Measurements from ENCODE around the gene TMEM184B.

DNA sequence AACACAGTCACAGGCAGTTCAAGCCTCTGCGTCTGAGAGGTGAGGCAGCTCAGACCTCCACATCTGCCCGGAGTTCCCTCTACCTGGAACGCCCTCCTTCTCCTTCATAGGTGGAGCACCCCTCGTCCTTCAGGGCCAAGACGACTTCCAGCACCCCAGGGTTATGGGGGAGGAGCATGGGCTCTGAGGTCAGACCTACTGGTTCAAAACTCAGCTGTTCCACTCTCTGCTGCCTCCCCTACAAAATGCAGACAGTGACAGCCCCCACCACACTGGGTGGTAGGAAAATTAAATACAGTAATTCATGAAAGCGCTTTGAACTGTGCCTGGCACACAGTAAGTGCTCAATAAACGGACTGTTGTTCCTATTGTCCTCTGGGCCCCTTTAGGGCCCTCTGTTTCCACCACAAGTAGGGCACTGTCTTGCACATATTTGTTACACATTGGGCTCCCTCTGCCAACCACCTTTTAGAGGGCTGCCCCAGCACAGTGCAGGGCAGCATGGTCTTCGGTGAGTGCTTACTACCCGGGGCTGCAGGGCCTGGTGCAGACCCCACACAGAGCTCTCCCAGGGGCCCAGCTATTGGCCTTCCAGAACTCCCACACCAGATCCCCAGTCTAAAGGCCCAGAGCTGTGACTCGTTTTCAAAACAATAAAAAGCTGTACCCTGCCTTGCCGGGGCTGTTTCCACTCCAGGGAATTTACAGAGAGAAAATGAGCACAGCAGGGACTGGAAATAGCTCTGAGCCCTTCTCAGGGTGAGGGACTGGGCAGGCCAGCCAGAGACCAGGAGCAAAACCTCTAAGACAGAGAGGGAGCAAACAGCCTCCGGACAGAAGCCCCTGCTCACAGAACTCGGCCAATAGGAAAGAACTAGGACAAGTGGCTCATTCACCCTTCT lies 2.5 kb downstream of the TMEM184B start:
- TF ChIP-seq, protein P1, sequence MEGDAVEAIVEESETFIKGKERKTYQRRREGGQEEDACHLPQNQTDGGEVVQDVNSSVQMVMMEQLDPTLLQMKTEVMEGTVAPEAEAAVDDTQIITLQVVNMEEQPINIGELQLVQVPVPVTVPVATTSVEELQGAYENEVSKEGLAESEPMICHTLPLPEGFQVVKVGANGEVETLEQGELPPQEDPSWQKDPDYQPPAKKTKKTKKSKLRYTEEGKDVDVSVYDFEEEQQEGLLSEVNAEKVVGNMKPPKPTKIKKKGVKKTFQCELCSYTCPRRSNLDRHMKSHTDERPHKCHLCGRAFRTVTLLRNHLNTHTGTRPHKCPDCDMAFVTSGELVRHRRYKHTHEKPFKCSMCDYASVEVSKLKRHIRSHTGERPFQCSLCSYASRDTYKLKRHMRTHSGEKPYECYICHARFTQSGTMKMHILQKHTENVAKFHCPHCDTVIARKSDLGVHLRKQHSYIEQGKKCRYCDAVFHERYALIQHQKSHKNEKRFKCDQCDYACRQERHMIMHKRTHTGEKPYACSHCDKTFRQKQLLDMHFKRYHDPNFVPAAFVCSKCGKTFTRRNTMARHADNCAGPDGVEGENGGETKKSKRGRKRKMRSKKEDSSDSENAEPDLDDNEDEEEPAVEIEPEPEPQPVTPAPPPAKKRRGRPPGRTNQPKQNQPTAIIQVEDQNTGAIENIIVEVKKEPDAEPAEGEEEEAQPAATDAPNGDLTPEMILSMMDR (IDR thresholded peaks at IDR 0.05): no peak
- no peak for TF ChIP-seq EZH2phosphoT487 (IDR thresholded peaks at IDR 0.05)
- no peak for TF ChIP-seq EZH2 (IDR thresholded peaks at IDR 0.05)
